DOHH2 (cell line): Measurements from ENCODE around the gene SMIM3.

ENCODE experiments used
- EZH2phosphoT487 ChIP-seq: fragments of 200-600 bp; sonication (generic); IDR thresholded peaks from 2 replicates; pipeline ENCODE4 v1.6.1; 2017; ENCODE audit warnings: borderline replicate concordance, mild to moderate bottlenecking, antibody characterized with exemption, low read length, moderate library complexity, mixed read lengths
- TF ChIP-seq, protein P1 (sequence below): fragments of 200-600 bp; sonication (generic); IDR thresholded peaks from one replicate; pipeline ENCODE4 v1.5.1; 2014; ENCODE audit warnings: antibody characterized with exemption, mild to moderate bottlenecking, low read depth, low read length; ENCODE audit not compliant: poor library complexity, severe bottlenecking

DNA sequence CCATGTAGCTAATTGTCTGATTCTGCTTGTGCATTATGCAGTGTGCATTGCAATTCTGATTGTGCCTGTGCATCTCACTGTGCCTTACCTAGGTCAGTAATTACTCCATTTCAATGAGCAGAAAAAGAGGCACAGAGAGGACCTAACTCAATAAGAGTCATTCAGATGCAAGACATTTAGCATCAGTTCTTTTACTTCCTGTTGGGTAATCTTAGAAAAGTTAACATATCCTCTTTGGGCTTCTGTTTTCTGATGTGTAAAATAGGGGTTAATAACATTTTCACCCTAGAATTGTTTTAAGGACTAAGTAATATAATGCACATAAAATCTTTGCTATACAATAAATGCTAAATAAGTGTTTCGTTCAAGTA lies 12.8 kb upstream of the SMIM3 start:
- TF ChIP-seq, protein P1, sequence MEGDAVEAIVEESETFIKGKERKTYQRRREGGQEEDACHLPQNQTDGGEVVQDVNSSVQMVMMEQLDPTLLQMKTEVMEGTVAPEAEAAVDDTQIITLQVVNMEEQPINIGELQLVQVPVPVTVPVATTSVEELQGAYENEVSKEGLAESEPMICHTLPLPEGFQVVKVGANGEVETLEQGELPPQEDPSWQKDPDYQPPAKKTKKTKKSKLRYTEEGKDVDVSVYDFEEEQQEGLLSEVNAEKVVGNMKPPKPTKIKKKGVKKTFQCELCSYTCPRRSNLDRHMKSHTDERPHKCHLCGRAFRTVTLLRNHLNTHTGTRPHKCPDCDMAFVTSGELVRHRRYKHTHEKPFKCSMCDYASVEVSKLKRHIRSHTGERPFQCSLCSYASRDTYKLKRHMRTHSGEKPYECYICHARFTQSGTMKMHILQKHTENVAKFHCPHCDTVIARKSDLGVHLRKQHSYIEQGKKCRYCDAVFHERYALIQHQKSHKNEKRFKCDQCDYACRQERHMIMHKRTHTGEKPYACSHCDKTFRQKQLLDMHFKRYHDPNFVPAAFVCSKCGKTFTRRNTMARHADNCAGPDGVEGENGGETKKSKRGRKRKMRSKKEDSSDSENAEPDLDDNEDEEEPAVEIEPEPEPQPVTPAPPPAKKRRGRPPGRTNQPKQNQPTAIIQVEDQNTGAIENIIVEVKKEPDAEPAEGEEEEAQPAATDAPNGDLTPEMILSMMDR = no peak
- TF ChIP-seq EZH2phosphoT487 = no peak
